Measurements from ENCODE around the gene TSKS. TPM values are rescaled to one million over a fixed set of nuclear protein-coding genes. Genes with fewer than 3 reads are reported as not detected.
A peak's percentile ranks its signal among the peaks of the same experiment; 100 is the strongest.

The TSKS gene
- total and polyA plus RNA-seq, 10 of the 15 experiments (the other 5 are each of a cell fraction or from before 2014, with no cell fraction given): not detected

DNA sequence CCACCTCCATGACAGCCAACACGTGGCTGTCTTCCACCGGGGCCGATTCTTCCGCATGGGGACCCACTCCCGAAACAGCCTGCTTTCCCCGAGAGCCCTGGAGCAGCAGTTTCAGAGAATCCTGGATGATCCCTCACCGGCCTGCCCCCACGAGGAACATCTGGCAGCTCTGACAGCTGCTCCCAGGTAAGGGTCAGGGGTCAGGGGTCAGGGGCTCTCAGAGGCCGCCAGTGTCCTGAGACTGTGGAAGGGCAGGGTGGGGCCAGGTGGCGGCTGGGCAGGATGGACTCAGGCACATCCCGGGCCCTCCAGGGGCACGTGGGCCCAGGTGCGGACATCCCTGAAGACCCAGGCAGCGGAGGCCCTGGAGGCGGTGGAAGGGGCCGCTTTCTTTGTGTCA, 57.2 kb downstream of the TSKS start:
- ChIA-PET CTCF (no interaction called here), SMC1A (ENCODE audit: uncharacterized antibody, unreplicated experiment) (no interaction called here), POLR2A (no interaction called here), RAD21 (ENCODE audit: unreplicated experiment) (no interaction called here)
- Histone ChIP-seq H3K4me3 (no peak overlapping the region), H3K9me3 (replicated peaks; ENCODE audit: control insufficient read depth, insufficient read depth, low read length) (no peaks in the 10 kb centered on the region), H4K20me1 (ENCODE audit: control insufficient read depth, insufficient read depth) (no peaks in the 10 kb centered on the region), H3K27ac (ENCODE audit: control insufficient read depth, insufficient read depth) (no peak overlapping the region), H3K4me1 (ENCODE audit: control insufficient read depth, insufficient read depth, low read length) (no peaks in the 10 kb centered on the region), H3K36me3 (ENCODE audit: control insufficient read depth in 2 of 2, insufficient read depth in 2 of 2, low read length in 1 of 2) (no peaks in the 10 kb centered on the region), H2AFZ (ENCODE audit: control insufficient read depth, low read depth, low read length) (no peak overlapping the region), H3K9ac (ENCODE audit: control insufficient read depth, insufficient read depth, low read length) (no peak overlapping the region), H3K27me3 (replicated peaks in 1 of 2; ENCODE audit: control insufficient read depth in 2 of 2, insufficient read depth in 2 of 2, low read length in 1 of 2) (no peaks in the 10 kb centered on the region), H3K79me2 (ENCODE audit: control insufficient read depth, insufficient read depth, low read length) (no peaks in the 10 kb centered on the region), H3K4me2 (ENCODE audit: control insufficient read depth, insufficient read depth) (no peak overlapping the region)
- BruUV-seq (replicated peaks): no TSS peak
- DNase-seq (ENCODE audit: low read depth, low spot score): no peak
- no peak for FAIRE-seq
- in situ Hi-C loops (cut with MboI): no loop called here
- intact Hi-C loops (cut with micrococcal nuclease; ENCODE audit: unreplicated experiment): no loop called here
- no peak for ATAC-seq
- 54% methylated on average over 16 of the region's 16 CpGs for WGBS (ENCODE audit: insufficient coverage, insufficient replicate concordance, low lambda C conversion rate, missing lambda C conversion rate)
- TF ChIP-seq, protein P1, sequence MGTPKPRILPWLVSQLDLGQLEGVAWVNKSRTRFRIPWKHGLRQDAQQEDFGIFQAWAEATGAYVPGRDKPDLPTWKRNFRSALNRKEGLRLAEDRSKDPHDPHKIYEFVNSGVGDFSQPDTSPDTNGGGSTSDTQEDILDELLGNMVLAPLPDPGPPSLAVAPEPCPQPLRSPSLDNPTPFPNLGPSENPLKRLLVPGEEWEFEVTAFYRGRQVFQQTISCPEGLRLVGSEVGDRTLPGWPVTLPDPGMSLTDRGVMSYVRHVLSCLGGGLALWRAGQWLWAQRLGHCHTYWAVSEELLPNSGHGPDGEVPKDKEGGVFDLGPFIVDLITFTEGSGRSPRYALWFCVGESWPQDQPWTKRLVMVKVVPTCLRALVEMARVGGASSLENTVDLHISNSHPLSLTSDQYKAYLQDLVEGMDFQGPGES (IDR thresholded peaks at IDR 0.05): no peak
- 0 out of 2 replicates have a peak, but pooled peaks have one; percentile 14 for TF ChIP-seq NR2C1 (IDR thresholded peaks at IDR 0.05)

DNA sequence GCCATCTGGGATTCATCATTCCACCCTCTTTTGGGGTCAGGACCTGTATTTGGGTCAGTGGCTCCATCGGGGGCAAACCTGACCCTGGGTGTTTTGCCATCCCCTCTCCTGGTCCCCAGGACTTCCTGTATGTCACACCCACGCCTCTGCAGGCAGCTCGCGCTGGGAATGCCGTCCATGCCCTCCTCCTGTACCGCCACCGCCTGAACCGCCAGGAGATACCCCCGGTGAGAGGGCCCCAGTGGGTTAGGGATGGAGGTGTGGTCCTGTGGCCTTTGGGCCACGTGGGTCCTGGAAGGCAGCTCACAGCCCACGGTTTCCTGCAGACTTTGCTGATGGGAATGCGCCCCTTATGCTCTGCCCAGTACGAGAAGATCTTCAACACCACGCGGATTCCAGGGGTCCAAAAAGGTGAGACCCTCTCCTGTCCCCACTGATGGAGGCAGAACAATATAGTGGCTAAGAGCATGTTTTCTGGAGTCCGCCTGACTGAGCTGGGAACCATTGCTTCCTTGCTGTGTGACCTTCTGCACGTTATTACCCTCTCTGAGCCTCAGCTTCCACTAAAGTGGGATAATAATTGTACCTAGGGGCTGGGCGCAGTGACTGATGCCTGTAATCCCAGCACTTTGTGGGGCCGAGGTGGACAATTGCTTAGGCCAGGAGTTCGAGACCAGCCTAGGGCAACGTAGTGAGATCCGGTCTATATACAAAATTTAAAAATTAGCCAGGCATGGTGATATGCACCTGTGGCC, 58.0 kb downstream of the TSKS start:
- BruUV-seq (replicated peaks): no TSS peak
- H3K4me1 ChIP-seq (ENCODE audit: control insufficient read depth, insufficient read depth, low read length): no peaks in the 10 kb centered on the region
- in situ Hi-C loops (cut with MboI): no loop called here
- H3K79me2 ChIP-seq (ENCODE audit: control insufficient read depth, insufficient read depth, low read length): no peaks in the 10 kb centered on the region
- H4K20me1 ChIP-seq (ENCODE audit: control insufficient read depth, insufficient read depth): no peaks in the 10 kb centered on the region
- POLR2A ChIA-PET: no interaction called here
- DNase-seq (ENCODE audit: low read depth, low spot score): no peak
- no peak for TF ChIP-seq BHLHE40 (IDR thresholded peaks at IDR 0.05; ENCODE audit: borderline replicate concordance in 1 of 2, low read depth in 2 of 2, low read length in 1 of 2)
- H3K36me3 ChIP-seq (ENCODE audit: control insufficient read depth in 2 of 2, insufficient read depth in 2 of 2, low read length in 1 of 2): no peaks in the 10 kb centered on the region
- H3K4me3 ChIP-seq: no peak overlapping the region
- intact Hi-C loops (cut with micrococcal nuclease; ENCODE audit: unreplicated experiment): no loop called here
- CTCF ChIA-PET: interaction anchor here (1.4 kb wide), 1 partner anchor 13 kb away, joined by 6 read pairs; no protein-coding TSS in a partner anchor
- H3K9ac ChIP-seq (ENCODE audit: control insufficient read depth, insufficient read depth, low read length): no peak overlapping the region
- no peaks in the 10 kb centered on the region for H3K9me3 ChIP-seq (replicated peaks; ENCODE audit: control insufficient read depth, insufficient read depth, low read length)
- no peaks in the 10 kb centered on the region for H3K27me3 ChIP-seq (replicated peaks in 1 of 2; ENCODE audit: control insufficient read depth in 2 of 2, insufficient read depth in 2 of 2, low read length in 1 of 2)
- SMC1A ChIA-PET (ENCODE audit: uncharacterized antibody, unreplicated experiment): no interaction called here
- no peak overlapping the region for H3K27ac ChIP-seq (ENCODE audit: control insufficient read depth, insufficient read depth)
- no peak overlapping the region for H2AFZ ChIP-seq (ENCODE audit: control insufficient read depth, low read depth, low read length)
- 50% methylated on average over 22 of the region's 22 CpGs for WGBS (ENCODE audit: insufficient coverage, insufficient replicate concordance, low lambda C conversion rate, missing lambda C conversion rate)
- FAIRE-seq: no peak
- no peak overlapping the region for H3K4me2 ChIP-seq (ENCODE audit: control insufficient read depth, insufficient read depth)
- no peak for ATAC-seq
- RAD21 ChIA-PET (ENCODE audit: unreplicated experiment): no interaction called here
